ENCODE measurements around the gene SH3RF1. TPM values are rescaled to one million over a fixed set of nuclear protein-coding genes. Genes with fewer than 3 reads are reported as not detected.

SH3RF1 gene
- total and polyA plus RNA-seq, 2 of the 8 experiments (the other 6 are each of a cell fraction or from before 2014, with no cell fraction given), result 6.9 to 15.1 TPM

DNA sequence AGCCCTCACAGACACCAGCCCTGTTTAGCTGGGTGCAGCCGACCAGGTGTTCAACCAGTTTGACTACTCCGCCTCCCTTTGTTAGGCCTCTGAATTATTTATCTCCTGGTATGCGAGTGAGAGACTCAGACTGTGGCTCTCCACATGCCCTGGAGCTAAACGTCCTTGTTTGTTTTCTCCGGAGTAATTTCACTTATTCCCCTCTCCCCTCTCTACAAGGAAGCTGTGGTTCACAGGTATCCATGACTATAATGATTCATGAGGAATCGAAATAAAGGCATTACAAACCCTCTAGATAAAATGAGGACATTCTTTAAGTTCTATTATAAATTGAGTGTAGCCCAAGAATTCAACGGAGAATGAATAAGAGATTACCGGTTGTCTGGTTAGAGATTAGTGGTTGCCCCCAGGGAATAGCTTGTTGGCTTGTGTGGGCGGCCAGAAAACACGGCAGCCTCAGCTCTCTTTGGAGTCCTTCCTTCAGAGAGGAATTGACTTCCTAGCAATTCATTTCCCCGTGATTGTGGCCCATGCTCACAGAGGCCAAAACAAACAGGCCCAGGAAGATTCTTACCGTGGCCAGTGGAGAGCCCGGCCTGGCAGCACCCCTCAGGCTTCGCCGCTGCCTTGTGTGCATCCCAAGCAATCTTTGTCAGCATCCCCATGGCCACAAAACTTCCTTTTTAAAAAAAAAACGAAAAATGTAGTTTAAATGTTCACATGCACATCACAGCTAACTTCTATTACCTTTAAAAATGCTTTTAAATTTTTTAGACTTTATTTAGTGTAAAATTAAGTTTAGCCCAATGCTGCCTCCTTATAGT is 200.5 kb downstream of the SH3RF1 start (continued):
- TF ChIP-seq POLR2AphosphoS5 (IDR thresholded peaks at IDR 0.05; ENCODE audit: low read depth, low read length) (no peak), BACH1 (IDR thresholded peaks at IDR 0.05; ENCODE audit: low read length) (no peak), EP300 (IDR thresholded peaks at IDR 0.05; ENCODE audit: borderline replicate concordance in 1 of 2, low read depth in 2 of 2, low read length in 2 of 2) (no peak), ASH2L (IDR thresholded peaks at IDR 0.05; ENCODE audit: low read length) (peak; percentile 79), JUN (IDR thresholded peaks at IDR 0.05; ENCODE audit: low read depth, low read length) (no peak), TCF12 (IDR thresholded peaks at IDR 0.05; ENCODE audit: low read depth, low read length) (peak; percentile 93), YY1 (IDR thresholded peaks at IDR 0.05; ENCODE audit: low read depth, low read length) (no peak)
- TF ChIP-seq, protein P1, sequence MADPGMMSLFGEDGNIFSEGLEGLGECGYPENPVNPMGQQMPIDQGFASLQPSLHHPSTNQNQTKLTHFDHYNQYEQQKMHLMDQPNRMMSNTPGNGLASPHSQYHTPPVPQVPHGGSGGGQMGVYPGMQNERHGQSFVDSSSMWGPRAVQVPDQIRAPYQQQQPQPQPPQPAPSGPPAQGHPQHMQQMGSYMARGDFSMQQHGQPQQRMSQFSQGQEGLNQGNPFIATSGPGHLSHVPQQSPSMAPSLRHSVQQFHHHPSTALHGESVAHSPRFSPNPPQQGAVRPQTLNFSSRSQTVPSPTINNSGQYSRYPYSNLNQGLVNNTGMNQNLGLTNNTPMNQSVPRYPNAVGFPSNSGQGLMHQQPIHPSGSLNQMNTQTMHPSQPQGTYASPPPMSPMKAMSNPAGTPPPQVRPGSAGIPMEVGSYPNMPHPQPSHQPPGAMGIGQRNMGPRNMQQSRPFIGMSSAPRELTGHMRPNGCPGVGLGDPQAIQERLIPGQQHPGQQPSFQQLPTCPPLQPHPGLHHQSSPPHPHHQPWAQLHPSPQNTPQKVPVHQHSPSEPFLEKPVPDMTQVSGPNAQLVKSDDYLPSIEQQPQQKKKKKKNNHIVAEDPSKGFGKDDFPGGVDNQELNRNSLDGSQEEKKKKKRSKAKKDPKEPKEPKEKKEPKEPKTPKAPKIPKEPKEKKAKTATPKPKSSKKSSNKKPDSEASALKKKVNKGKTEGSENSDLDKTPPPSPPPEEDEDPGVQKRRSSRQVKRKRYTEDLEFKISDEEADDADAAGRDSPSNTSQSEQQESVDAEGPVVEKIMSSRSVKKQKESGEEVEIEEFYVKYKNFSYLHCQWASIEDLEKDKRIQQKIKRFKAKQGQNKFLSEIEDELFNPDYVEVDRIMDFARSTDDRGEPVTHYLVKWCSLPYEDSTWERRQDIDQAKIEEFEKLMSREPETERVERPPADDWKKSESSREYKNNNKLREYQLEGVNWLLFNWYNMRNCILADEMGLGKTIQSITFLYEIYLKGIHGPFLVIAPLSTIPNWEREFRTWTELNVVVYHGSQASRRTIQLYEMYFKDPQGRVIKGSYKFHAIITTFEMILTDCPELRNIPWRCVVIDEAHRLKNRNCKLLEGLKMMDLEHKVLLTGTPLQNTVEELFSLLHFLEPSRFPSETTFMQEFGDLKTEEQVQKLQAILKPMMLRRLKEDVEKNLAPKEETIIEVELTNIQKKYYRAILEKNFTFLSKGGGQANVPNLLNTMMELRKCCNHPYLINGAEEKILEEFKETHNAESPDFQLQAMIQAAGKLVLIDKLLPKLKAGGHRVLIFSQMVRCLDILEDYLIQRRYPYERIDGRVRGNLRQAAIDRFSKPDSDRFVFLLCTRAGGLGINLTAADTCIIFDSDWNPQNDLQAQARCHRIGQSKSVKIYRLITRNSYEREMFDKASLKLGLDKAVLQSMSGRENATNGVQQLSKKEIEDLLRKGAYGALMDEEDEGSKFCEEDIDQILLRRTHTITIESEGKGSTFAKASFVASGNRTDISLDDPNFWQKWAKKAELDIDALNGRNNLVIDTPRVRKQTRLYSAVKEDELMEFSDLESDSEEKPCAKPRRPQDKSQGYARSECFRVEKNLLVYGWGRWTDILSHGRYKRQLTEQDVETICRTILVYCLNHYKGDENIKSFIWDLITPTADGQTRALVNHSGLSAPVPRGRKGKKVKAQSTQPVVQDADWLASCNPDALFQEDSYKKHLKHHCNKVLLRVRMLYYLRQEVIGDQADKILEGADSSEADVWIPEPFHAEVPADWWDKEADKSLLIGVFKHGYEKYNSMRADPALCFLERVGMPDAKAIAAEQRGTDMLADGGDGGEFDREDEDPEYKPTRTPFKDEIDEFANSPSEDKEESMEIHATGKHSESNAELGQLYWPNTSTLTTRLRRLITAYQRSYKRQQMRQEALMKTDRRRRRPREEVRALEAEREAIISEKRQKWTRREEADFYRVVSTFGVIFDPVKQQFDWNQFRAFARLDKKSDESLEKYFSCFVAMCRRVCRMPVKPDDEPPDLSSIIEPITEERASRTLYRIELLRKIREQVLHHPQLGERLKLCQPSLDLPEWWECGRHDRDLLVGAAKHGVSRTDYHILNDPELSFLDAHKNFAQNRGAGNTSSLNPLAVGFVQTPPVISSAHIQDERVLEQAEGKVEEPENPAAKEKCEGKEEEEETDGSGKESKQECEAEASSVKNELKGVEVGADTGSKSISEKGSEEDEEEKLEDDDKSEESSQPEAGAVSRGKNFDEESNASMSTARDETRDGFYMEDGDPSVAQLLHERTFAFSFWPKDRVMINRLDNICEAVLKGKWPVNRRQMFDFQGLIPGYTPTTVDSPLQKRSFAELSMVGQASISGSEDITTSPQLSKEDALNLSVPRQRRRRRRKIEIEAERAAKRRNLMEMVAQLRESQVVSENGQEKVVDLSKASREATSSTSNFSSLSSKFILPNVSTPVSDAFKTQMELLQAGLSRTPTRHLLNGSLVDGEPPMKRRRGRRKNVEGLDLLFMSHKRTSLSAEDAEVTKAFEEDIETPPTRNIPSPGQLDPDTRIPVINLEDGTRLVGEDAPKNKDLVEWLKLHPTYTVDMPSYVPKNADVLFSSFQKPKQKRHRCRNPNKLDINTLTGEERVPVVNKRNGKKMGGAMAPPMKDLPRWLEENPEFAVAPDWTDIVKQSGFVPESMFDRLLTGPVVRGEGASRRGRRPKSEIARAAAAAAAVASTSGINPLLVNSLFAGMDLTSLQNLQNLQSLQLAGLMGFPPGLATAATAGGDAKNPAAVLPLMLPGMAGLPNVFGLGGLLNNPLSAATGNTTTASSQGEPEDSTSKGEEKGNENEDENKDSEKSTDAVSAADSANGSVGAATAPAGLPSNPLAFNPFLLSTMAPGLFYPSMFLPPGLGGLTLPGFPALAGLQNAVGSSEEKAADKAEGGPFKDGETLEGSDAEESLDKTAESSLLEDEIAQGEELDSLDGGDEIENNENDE (IDR thresholded peaks at IDR 0.05; ENCODE audit: insufficient replicate concordance, low read length), result peak; percentile 49
- TF ChIP-seq, protein P2, sequence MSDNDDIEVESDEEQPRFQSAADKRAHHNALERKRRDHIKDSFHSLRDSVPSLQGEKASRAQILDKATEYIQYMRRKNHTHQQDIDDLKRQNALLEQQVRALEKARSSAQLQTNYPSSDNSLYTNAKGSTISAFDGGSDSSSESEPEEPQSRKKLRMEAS (IDR thresholded peaks at IDR 0.05), result no peak
